IPS-NIHi7 (cell line): ENCODE results near the gene ZNF784.
A peak's percentile ranks its signal among the peaks of the same experiment; 100 is the strongest.
"Not testable (repeated sequence)": the region's sequence is repeated elsewhere in the genome, so short reads cannot be mapped to it uniquely, and the experiment has no call there.

ENCODE experiments used
- DNase-seq: peaks from one replicate; pipeline ENCODE4 v3.0.0; 2012; ENCODE audit warnings: mixed read lengths; ENCODE audit errors: extremely low spot score

ZNF784 gene

DNA sequence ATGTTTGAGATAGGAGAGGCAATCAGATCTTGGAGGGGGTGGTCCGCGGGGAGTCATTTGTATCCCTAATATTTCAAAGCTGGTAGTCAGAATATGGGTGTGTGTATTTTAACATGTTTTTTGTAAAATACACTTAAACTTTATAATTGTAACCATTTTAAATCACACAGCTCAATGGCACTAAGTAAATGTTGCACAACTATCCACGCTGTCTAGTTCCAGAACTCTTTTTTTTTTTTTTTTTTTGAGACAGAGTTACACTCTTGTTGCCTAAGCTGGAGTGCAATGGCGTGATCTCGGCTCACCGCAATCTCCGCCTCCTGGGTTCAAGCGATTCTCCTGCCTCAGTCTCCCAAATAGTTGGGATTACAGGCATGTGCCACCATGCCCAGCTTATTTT lies 40.5 kb downstream of the ZNF784 start:
- not testable (repeated sequence) for DNase-seq

- DNase-seq, result not testable (repeated sequence)
Measured at GRCh38 chr19:55582284-55582683, 42.1 kb downstream of the ZNF784 start.

DNA sequence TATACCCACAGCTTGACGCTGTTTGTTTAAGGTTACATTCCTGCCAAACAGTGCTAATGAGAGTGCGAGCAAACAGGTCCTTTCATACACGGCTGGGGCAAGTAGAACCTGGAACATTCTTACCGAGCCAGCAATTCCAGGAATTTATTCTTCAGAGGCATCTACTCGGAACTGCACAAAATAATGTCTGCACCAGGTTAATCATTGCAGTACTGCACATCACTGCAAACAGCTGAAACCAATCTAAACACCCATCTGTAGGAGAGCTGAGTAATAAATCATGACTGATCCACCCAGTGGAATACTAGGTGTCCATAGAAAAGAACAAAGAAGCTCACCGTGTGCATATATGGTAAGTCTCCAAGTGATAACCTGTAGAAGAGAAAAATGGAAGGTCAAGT lies 42.5 kb downstream of the ZNF784 start:
- no peak for DNase-seq

DNA sequence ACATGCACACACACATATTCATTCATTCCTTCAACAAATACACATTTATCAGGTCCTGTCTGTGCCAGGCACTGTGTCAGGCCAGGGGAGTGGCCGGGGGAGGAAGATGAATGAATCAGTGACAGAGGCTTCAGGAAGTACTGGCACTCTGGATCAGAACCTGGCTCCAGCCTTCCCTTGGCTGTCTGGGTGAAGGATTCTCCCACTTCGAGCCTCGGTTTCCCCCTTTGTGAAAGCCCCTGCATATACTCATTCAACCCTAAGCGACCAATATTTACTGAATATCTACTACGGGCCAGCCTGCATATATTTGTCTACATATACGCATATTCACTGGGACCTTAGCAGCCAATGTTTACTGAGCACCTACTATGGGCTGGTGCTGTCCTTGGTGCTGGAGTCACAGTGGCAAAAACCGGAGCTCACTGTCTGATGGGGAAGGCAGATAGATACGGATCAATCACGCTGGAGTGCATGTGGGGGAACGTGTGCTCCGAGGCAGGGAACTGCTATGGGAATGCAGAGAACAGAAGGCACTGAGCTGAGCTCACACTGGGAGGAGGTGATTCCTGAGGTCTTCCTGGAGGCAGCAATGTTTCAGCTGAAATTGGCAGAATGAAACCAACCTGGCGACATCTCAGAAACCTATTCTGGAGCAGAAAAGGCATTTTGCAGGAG lies 43.1 kb downstream of the ZNF784 start:
- no peak for DNase-seq

GRCh38 chr19:55580628-55581144 lies 43.7 kb downstream of the ZNF784 start, which contains the start of gene ZNF579:
Gene ZNF579, minus strand, starts transcription at chr19:55580848. Its CDS starts 1,209 bp downstream, at chr19:55579639.
- peak; percentile 88 for DNase-seq

- DNase-seq, result no peak
Measured at GRCh38 chr19:55579766-55580621, 44.4 kb downstream of the ZNF784 start.

GRCh38 chr19:55578761-55579747 lies 45.3 kb downstream of the ZNF784 start:
- DNase-seq, result no peak

DNA sequence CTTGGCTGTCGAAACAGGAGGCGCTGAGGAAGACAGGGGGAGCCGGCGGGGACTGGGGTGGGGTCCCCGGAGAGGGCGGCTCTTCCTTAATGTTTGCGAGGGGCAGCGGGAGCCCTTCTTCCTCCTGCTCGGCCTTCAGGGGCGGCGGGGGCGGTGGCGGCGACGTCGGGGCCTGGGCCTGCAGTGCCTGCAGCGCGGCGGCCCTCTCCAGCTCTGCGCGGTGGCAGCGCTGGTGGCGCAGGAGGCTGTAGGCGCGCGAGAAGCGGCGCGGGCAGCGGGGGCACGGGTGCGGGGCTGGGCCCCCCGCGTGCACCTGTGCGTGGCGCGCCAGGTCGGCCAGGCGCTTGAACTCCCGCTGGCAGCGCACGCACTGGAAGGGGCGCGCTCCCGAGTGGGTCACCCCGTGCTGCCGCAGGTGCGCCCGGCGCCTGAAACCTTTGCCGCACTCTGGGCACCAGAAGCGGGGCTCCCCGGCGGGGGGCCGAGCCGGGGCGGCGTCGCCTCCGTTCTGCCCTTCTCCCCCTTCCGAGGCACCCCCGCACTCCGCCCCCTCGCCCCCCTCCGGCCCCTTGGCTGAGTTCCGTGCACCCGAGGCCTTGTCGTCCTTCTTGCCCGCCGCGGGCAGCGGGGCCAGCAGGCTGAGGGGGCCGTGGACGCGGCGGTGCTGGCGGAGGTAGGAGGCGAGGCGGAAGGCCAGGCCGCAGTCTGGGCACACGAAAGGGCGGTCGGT lies 46.2 kb downstream of the ZNF784 start:
- DNase-seq, result no peak

DNA sequence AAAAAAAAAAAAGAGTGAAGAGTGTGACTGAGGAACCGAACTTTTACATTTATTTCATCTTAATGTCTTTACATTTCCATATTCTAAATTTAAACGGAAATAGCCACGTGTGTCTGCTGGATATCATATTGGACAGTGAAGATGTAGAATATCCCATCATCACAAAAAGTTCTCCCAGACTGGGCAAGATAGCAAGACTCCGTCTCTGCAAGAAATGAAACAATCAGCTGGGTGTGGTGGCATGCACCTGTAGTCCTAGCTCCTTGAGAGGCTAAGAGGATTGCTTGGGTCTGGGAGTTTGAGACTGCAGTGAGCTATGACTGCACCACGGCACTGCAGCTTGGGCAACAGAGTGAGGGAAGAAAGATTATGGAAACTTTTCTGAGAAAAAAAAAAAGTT lies 47.6 kb downstream of the ZNF784 start:
- no peak for DNase-seq

- DNase-seq, result not testable (repeated sequence)
Measured at GRCh38 chr19:55573929-55574328, 50.4 kb downstream of the ZNF784 start.
